HTERT RPE-1 (cell line): Measurements from ENCODE around the gene ARF1.

Experiments
- in situ Hi-C: fragments of 300-500 bp; cut with MboI; formaldehyde crosslinking; loops from 4 replicates; pipeline ENCODE4 v1.14.3; 2020; ENCODE audit warnings: low sequenced_read_pairs

The ARF1 gene

GRCh38 chr1:228145463-228146416 is 63.2 kb downstream of the ARF1 start:
- in situ Hi-C loops: no loop called here

DNA sequence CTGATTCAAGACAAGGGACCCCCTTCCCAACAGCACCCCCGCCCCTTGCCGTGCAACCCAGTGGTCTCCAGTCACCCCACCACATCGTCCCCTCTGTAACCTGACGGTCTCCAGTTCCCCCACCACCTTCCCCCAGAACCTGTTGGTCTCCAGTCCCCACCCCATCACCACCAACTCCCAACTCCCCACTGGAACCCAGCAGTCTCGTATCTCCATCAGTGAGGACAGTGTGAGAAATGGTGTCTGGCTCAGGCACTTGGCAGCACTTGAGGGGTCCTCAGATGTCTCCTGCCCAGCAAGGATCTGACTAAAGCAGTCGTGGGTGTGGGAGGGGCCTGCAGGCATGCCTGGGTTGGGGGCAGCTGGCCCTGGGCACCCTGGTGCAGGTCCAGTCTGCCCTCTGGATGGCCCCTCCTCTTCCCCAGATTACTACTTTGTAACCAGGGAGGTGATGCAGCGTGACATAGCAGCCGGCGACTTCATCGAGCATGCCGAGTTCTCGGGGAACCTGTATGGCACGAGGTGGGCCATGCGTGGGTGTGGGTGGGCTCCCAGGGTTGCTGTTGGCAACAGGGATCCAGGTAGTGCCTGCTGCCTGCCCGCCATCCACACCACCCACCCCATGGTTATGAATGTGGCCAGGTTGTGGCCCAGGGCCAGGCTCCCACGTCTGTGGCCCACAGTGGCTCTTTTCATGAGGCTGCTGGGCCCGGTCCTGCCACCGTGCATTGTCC is 64.1 kb downstream of the ARF1 start:
- in situ Hi-C loops: no loop called here

DNA sequence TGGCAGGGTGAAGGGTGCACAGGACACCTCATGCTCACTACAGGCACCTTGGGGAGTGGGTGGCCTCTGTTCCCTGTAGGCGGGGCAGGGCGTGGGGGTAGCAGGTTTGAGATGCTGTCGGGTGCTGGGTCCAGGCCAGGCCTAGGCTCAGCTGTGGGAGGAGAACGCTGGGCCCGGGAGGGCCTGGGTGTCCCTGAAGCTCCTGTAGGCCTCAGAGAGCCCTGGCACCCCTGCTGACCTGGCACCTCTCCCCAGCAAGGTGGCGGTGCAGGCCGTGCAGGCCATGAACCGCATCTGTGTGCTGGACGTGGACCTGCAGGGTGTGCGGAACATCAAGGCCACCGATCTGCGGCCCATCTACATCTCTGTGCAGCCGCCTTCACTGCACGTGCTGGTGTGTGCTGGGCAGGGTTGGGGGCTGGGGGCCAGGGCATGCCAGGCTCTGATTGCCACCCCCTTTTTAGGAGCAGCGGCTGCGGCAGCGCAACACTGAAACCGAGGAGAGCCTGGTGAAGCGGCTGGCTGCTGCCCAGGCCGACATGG is 64.7 kb downstream of the ARF1 start:
- in situ Hi-C loops: no loop called here

- in situ Hi-C loops: no loop called here
Measured at GRCh38 chr1:228147768-228148167, 65.3 kb downstream of the ARF1 start.

- in situ Hi-C loops: no loop called here
Measured at GRCh38 chr1:228148196-228148861, 65.8 kb downstream of the ARF1 start.
